Kidney epithelial cell (primary cell): ENCODE measurements around the gene ACD. TPM values are rescaled to one million over a fixed set of nuclear protein-coding genes. Genes with fewer than 3 reads are reported as not detected.

Experiments used
- DNase-seq: peaks from one replicate; pipeline ENCODE4 v3.0.0-alpha.2; 2010; ENCODE audit warnings: low read depth
- H3K27me3 ChIP-seq: 2 replicates; pipeline ENCODE4 v1.6.0; 2011; ENCODE audit warnings: low read length; ENCODE audit not compliant: control insufficient read depth, insufficient read depth
- H3K36me3 ChIP-seq: 2 replicates; pipeline ENCODE4 v1.5.1; 2011; ENCODE audit warnings: low read length; ENCODE audit not compliant: control insufficient read depth, insufficient read depth
- H3K4me3 ChIP-seq: 2 replicates; pipeline ENCODE4 v1.5.1; 2011; ENCODE audit warnings: low read depth, mild to moderate bottlenecking, control low read depth, low read length
- CTCF ChIP-seq: IDR thresholded peaks from 2 replicates; pipeline ENCODE4 v1.5.1; 2011; ENCODE audit warnings: mild to moderate bottlenecking, moderate library complexity, low read length, control low read depth, inconsistent platforms; ENCODE audit not compliant: insufficient read depth, poor library complexity, severe bottlenecking
- total RNA-seq: library from RNA; depleted of rRNA; stranded (reverse); fragments of >200 nt; gene quantifications from 2 replicates; pipeline ENCODE4 v1.2.3, GENCODE V29; 2015

ACD gene
- total RNA-seq, 1 donor from 2014 or later, result 29.1 TPM

- H3K4me3 ChIP-seq, result no peak overlapping the region
- H3K36me3 ChIP-seq, result no peaks in the 10 kb centered on the region
- no peak for DNase-seq
- H3K27me3 ChIP-seq, result peaks cover 24% of the 10 kb centered on the region
- no peak for TF ChIP-seq CTCF
Measured at GRCh38 chr16:67657017-67657608, 2.9 kb downstream of the ACD start.

GRCh38 chr16:67656344-67657016, 3.6 kb downstream of the ACD start:
- no peaks in the 10 kb centered on the region for H3K36me3 ChIP-seq
- TF ChIP-seq CTCF, result no peak
- H3K27me3 ChIP-seq, result peaks cover 31% of the 10 kb centered on the region
- no peak for DNase-seq
- H3K4me3 ChIP-seq, result no peak overlapping the region

GRCh38 chr16:67655363-67655762, 4.7 kb downstream of the ACD start:
- H3K4me3 ChIP-seq, result no peak overlapping the region
- H3K36me3 ChIP-seq, result no peaks in the 10 kb centered on the region
- peaks cover 42% of the 10 kb centered on the region for H3K27me3 ChIP-seq
- no peak for TF ChIP-seq CTCF
- DNase-seq, result no peak

GRCh38 chr16:67654403-67654911, 5.6 kb downstream of the ACD start:
- peaks cover 51% of the 10 kb centered on the region for H3K27me3 ChIP-seq
- no peak overlapping the region for H3K4me3 ChIP-seq
- no peaks in the 10 kb centered on the region for H3K36me3 ChIP-seq
- no peak for TF ChIP-seq CTCF
- no peak for DNase-seq

- TF ChIP-seq CTCF, result no peak
- H3K4me3 ChIP-seq, result peak overlapping the region; percentile 29
Measured at GRCh38 chr16:67653789-67654402, 6.2 kb downstream of the ACD start.

More at GRCh38 chr16:67653789-67654402, 6.2 kb downstream of the ACD start:
- Histone ChIP-seq H3K27me3 (peaks cover 57% of the 10 kb centered on the region), H3K36me3 (no peaks in the 10 kb centered on the region)
- DNase-seq, result no peak
